HCT116 (cell line): Measurements from ENCODE around the gene TWIST2. TPM values are rescaled to one million over a fixed set of nuclear protein-coding genes. Genes with fewer than 3 reads are reported as not detected.

ENCODE experiments used
- ATAC-seq: fragments of 200-7000 bp; cut with Tn5 transposase; 2 replicates; pipeline ENCODE4 v1.9.1; 2020; ENCODE audit warnings: mild to moderate bottlenecking, moderate library complexity
- BruUV-seq: library from RNA; stranded (reverse); fragments of 400-500 nt; replicated peaks from 2 replicates; lab custom pipeline; 2021; lab: Mats Ljungman, UMichigan
- CTCF ChIA-PET: fragments of 300-600 bp; sonication (Branson Sonifier 250); formaldehyde crosslinking; loops from one replicate; lab custom pipeline; 2021; ENCODE audit warnings: antibody characterized with exemption; lab: Charles Lee
- POLR2A ChIA-PET: fragments of 300-600, 350-600 bp; sonication (Branson Sonifier 250); formaldehyde crosslinking; loops from one replicate; lab custom pipeline; 2021; ENCODE audit warnings: antibody characterized with exemption; lab: Charles Lee
- RAD21 ChIA-PET, 2 experiments: fragments of 300-600 bp; sonication (Branson Sonifier 250); formaldehyde crosslinking; loops; one replicate each; lab custom pipeline; 2023; ENCODE audit warnings: low total read pairs in 2 of 2; ENCODE audit not compliant: uncharacterized antibody in 2 of 2, unreplicated experiment in 2 of 2, low non-redundant PET in 1 of 2; lab: Charles Lee
- DNase-seq: peaks from one replicate; pipeline ENCODE4 v3.0.0-alpha.2; 2010; ENCODE audit warnings: low read depth, low spot score
- H2AFZ ChIP-seq: fragments of 200-600 bp; shearing (Covaris generic), sonication (generic); 2 replicates; pipeline ENCODE4 v1.6.1; 2017; ENCODE audit warnings: low read depth, mixed run types, mixed read lengths, antibody characterized with exemption, low read length; ENCODE audit not compliant: poor library complexity, severe bottlenecking
- H3K27ac ChIP-seq: 2 replicates; pipeline ENCODE4 v1.5.1; 2012; ENCODE audit warnings: low read depth, low read length
- H3K27me3 ChIP-seq: fragments of 200-600 bp; sonication (generic); 2 replicates; pipeline ENCODE4 v1.6.1; 2016; ENCODE audit warnings: mixed run types, low read length, mixed read lengths; ENCODE audit not compliant: insufficient read depth
- H3K36me3 ChIP-seq, 2 experiments: fragments of 200-500 bp in 1 of 2; fragments of 200-600 bp in 1 of 2; sonication (Bioruptor generic) in 1 of 2; sonication (generic) in 1 of 2; 2 replicates each; pipeline versions ENCODE4 v1.5.1 to v1.6.1; 2014 to 2016; ENCODE audit warnings: low read length in 2 of 2, inconsistent platforms in 1 of 2, mixed read lengths in 1 of 2, mixed run types in 1 of 2; ENCODE audit not compliant: insufficient read depth in 2 of 2, control insufficient read depth in 1 of 2
- H3K4me1 ChIP-seq, 2 experiments: fragments of 200-600 bp in 1 of 2; sonication (generic) in 1 of 2; 2 replicates each; pipeline versions ENCODE4 v1.5.1 to v1.6.1; 2012 to 2017; ENCODE audit warnings: low read length in 2 of 2, inconsistent platforms in 1 of 2, mild to moderate bottlenecking in 1 of 2, mixed read lengths in 1 of 2, mixed run types in 1 of 2, moderate library complexity in 1 of 2; ENCODE audit not compliant: insufficient read depth in 2 of 2, control insufficient read depth in 1 of 2
- H3K4me2 ChIP-seq: fragments of 200-600 bp; sonication (generic); 2 replicates; pipeline ENCODE4 v1.6.1; 2017; ENCODE audit warnings: mixed run types, low read length, mixed read lengths
- H3K4me3 ChIP-seq, 2 experiments: fragments of 200-600 bp in 1 of 2; sonication (generic) in 1 of 2; replicated peaks in 1 of 2; 2 replicates each; pipeline ENCODE4 v1.5.1; 2011 to 2016; ENCODE audit warnings: low read length in 2 of 2, control low read depth in 1 of 2, low read depth in 1 of 2, mild to moderate bottlenecking in 1 of 2, mixed read lengths in 1 of 2, mixed run types in 1 of 2
- H3K79me2 ChIP-seq: fragments of 200-600 bp; sonication (generic); 2 replicates; pipeline ENCODE4 v1.6.1; 2017; ENCODE audit warnings: mild to moderate bottlenecking, mixed run types, low read length, moderate library complexity, mixed read lengths; ENCODE audit not compliant: insufficient read depth
- H3K9ac ChIP-seq: fragments of 200-600 bp; sonication (generic); 2 replicates; pipeline ENCODE4 v1.6.1; 2016; ENCODE audit warnings: low read length, mixed read lengths
- H3K9me2 ChIP-seq: fragments of 200-600 bp; sonication (generic), shearing (Covaris generic); 2 replicates; pipeline ENCODE4 v1.6.1; 2017; ENCODE audit warnings: mixed run types, mild to moderate bottlenecking, moderate library complexity; ENCODE audit not compliant: insufficient read depth
- H3K9me3 ChIP-seq, 2 experiments: fragments of 200-500 bp in 1 of 2; fragments of 200-600 bp in 1 of 2; sonication (Bioruptor generic) in 1 of 2; sonication (generic) in 1 of 2; 2 replicates each; pipeline ENCODE4 v1.6.1; 2014 to 2017; ENCODE audit warnings: low read length in 2 of 2, mixed read lengths in 2 of 2, inconsistent platforms in 1 of 2, low read depth in 1 of 2, mild to moderate bottlenecking in 1 of 2, mixed run types in 1 of 2, moderate library complexity in 1 of 2; ENCODE audit not compliant: control insufficient read depth in 1 of 2, insufficient read depth in 1 of 2
- H4K20me1 ChIP-seq: fragments of 200-600 bp; sonication (generic), shearing (Covaris generic); 2 replicates; pipeline ENCODE4 v1.6.1; 2017; ENCODE audit warnings: mixed run types, mild to moderate bottlenecking, moderate library complexity; ENCODE audit not compliant: insufficient read depth
- CEBPB ChIP-seq: IDR thresholded peaks from 2 replicates; pipeline ENCODE4 v1.6.1; 2012; ENCODE audit warnings: low read depth
- EGR1 ChIP-seq: IDR thresholded peaks from 2 replicates; pipeline ENCODE4 v1.6.1; 2012; ENCODE audit warnings: low read depth
- ELF1 ChIP-seq: IDR thresholded peaks from 2 replicates; pipeline ENCODE4 v1.6.1; 2012; ENCODE audit warnings: low read depth, borderline replicate concordance
- EZH2 ChIP-seq: fragments of 200-600 bp; sonication (generic); IDR thresholded peaks from 2 replicates; pipeline ENCODE4 v1.6.1; 2017; ENCODE audit warnings: antibody characterized with exemption, mixed run types
- EZH2phosphoT487 ChIP-seq: fragments of 200-600 bp; IDR thresholded peaks from 2 replicates; pipeline ENCODE4 v1.6.1; 2018; ENCODE audit warnings: antibody characterized with exemption, borderline replicate concordance
- FOSL1 ChIP-seq: IDR thresholded peaks from 2 replicates; pipeline ENCODE4 v1.6.1; 2012; ENCODE audit warnings: low read depth
- JUND ChIP-seq: IDR thresholded peaks from 2 replicates; pipeline ENCODE4 v1.6.1; 2012
- TCF7L2 ChIP-seq: IDR thresholded peaks from 2 replicates; pipeline ENCODE4 v1.7.0; 2011; ENCODE audit warnings: borderline replicate concordance, inconsistent platforms; ENCODE audit not compliant: insufficient read depth, insufficient read length; ENCODE audit errors: extremely low read depth
- ZFX ChIP-seq: fragments of 450-650 bp; IDR thresholded peaks from 2 replicates; pipeline ENCODE4 v1.6.1; 2017
- ZNF274 ChIP-seq: fragments of 200-500 bp; sonication (Bioruptor generic); IDR thresholded peaks from 2 replicates; pipeline ENCODE4 v1.6.1; 2014; ENCODE audit warnings: mild to moderate bottlenecking, low read depth, low read length, inconsistent platforms
- intact Hi-C: fragments of 100-400 bp; cut with micrococcal nuclease; formaldehyde crosslinking; loops from 2 replicates; pipeline ENCODE4 v1.10.0; 2022
- total RNA-seq: library from RNA; stranded (reverse); gene quantifications from one replicate; pipeline ENCODE4 v1.2.1, GENCODE V29; 2021; ENCODE audit not compliant: unreplicated experiment
- TF ChIP-seq, protein P1 (sequence below): IDR thresholded peaks from 2 replicates; pipeline ENCODE4 v1.6.1; 2012
- TF ChIP-seq, protein P2 (sequence below): IDR thresholded peaks from 2 replicates; pipeline ENCODE4 v1.6.1; 2012; ENCODE audit warnings: low read depth
- TF ChIP-seq, protein P3 (sequence below): IDR thresholded peaks from 2 replicates; pipeline ENCODE4 v1.6.1; 2012

Gene TWIST2
- total RNA-seq, 1 experiment from 2014 or later, result not detected

DNA sequence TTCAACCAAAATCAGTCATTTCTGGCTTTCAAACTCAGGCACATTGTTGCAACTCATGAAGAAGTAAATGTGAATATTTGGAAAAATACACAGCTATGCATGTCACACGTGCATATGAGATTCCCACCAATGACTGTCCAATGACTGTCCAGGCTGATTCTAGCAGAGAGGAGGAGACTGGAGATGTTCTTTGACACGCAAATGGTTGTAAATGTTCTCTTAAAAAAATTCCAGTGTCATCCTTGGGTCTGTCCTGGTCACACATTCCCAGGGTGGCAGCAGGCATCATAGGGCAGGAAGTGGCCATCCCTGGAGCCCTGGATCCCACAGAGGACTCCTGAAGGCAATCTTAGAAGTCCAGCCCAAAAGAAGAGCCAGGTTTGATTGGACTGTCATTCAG, 40.9 kb downstream of the TWIST2 start:
- ChIA-PET POLR2A (no interaction called here), CTCF (no interaction called here), RAD21 (no interaction called here)
- Histone ChIP-seq H3K4me1 (peaks cover 0 to 4% of the 10 kb centered on the region in 2 experiments; a peak in 1 of 4 replicates), H2AFZ (no peak overlapping the region), H3K9me2 (no peaks in the 10 kb centered on the region), H3K9ac (no peak overlapping the region), H3K79me2 (no peaks in the 10 kb centered on the region), H3K4me3 (no peak overlapping the region)
- no TSS peak for BruUV-seq
- ATAC-seq, result no peak
- TF ChIP-seq JUND (no peak), EZH2 (no peak), FOSL1 (no peak), ZFX (no peak), ZNF274 (no peak), CEBPB (no peak), EGR1 (no peak), ELF1 (no peak), EZH2phosphoT487 (no peak), TCF7L2 (no peak)
- TF ChIP-seq, protein P1, sequence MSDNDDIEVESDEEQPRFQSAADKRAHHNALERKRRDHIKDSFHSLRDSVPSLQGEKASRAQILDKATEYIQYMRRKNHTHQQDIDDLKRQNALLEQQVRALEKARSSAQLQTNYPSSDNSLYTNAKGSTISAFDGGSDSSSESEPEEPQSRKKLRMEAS, result no peak
- TF ChIP-seq, protein P2, sequence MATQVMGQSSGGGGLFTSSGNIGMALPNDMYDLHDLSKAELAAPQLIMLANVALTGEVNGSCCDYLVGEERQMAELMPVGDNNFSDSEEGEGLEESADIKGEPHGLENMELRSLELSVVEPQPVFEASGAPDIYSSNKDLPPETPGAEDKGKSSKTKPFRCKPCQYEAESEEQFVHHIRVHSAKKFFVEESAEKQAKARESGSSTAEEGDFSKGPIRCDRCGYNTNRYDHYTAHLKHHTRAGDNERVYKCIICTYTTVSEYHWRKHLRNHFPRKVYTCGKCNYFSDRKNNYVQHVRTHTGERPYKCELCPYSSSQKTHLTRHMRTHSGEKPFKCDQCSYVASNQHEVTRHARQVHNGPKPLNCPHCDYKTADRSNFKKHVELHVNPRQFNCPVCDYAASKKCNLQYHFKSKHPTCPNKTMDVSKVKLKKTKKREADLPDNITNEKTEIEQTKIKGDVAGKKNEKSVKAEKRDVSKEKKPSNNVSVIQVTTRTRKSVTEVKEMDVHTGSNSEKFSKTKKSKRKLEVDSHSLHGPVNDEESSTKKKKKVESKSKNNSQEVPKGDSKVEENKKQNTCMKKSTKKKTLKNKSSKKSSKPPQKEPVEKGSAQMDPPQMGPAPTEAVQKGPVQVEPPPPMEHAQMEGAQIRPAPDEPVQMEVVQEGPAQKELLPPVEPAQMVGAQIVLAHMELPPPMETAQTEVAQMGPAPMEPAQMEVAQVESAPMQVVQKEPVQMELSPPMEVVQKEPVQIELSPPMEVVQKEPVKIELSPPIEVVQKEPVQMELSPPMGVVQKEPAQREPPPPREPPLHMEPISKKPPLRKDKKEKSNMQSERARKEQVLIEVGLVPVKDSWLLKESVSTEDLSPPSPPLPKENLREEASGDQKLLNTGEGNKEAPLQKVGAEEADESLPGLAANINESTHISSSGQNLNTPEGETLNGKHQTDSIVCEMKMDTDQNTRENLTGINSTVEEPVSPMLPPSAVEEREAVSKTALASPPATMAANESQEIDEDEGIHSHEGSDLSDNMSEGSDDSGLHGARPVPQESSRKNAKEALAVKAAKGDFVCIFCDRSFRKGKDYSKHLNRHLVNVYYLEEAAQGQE, result no peak
- TF ChIP-seq, protein P3, sequence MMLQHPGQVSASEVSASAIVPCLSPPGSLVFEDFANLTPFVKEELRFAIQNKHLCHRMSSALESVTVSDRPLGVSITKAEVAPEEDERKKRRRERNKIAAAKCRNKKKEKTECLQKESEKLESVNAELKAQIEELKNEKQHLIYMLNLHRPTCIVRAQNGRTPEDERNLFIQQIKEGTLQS, result no peak
- TF ChIP-seq, all 23 proteins: peak for 0
- Histone ChIP-seq H3K9me3 (no peaks in the 10 kb centered on the region), H3K36me3 (no peaks in the 10 kb centered on the region), H4K20me1 (no peaks in the 10 kb centered on the region), H3K27ac (no peak overlapping the region), H3K4me2 (no peak overlapping the region), H3K27me3 (no peaks in the 10 kb centered on the region; the same call in 1 of the 2 replicates)
- intact Hi-C loops, result no loop called here
- no peak for DNase-seq
